Esophagus muscularis mucosa (tissue), 4 donors: ENCODE measurements around the gene MCF2L. TPM values are rescaled to one million over a fixed set of nuclear protein-coding genes. Genes with fewer than 3 reads are reported as not detected.
A peak's percentile ranks its signal among the peaks of the same experiment; 100 is the strongest.
"Not testable (repeated sequence)": the region's sequence is repeated elsewhere in the genome, so short reads cannot be mapped to it uniquely, and the experiment has no call there.

Experiments
- DNase-seq: peaks from one replicate; pipeline ENCODE4 v3.0.0-alpha.2; 2017; ENCODE audit errors: extremely low spot score
- H3K27ac ChIP-seq, 4 donors: fragments of 200-600 bp; sonication (generic); replicated peaks in 1 of 4; 1 replicate in 3 of 4; 2 replicates in 1 of 4; pipeline ENCODE4 v1.5.1; 2016 to 2019; ENCODE audit warnings: mild to moderate bottlenecking in 1 of 4
- H3K27me3 ChIP-seq, 4 donors: fragments of 200-600 bp; sonication (generic); one replicate each; pipeline versions ENCODE4 v1.5.1 to v1.6.0; 2016 to 2019
- H3K36me3 ChIP-seq, 4 donors: fragments of 200-600 bp; sonication (generic); one replicate each; pipeline ENCODE4 v1.5.1; 2016 to 2019
- H3K4me1 ChIP-seq, 4 donors: fragments of 200-600 bp; sonication (generic); one replicate each; pipeline ENCODE4 v1.5.1; 2016 to 2019
- H3K4me3 ChIP-seq, 4 donors: fragments of 200-600 bp; sonication (generic); 1 replicate in 2 of 4; 2 replicates in 2 of 4; pipeline ENCODE4 v1.5.1; 2016 to 2019; ENCODE audit warnings: mild to moderate bottlenecking in 4 of 4, moderate library complexity in 1 of 4
- H3K9me3 ChIP-seq, 4 donors: fragments of 200-600 bp; sonication (generic); 1 replicate in 3 of 4; 2 replicates in 1 of 4; pipeline ENCODE4 v1.5.1; 2016 to 2019
- EP300 ChIP-seq: sonication (generic); formaldehyde crosslinking; IDR thresholded peaks from one replicate; pipeline ENCODE4 v1.6.1; 2017; ENCODE audit warnings: antibody characterized with exemption
- POLR2A ChIP-seq: fragments of 450-650 bp; IDR thresholded peaks from one replicate; pipeline ENCODE4 v1.6.1; 2017; ENCODE audit warnings: antibody characterized with exemption, moderate library complexity, mild to moderate bottlenecking, low read depth
- POLR2AphosphoS5 ChIP-seq, 2 donors: sonication (generic); formaldehyde crosslinking; IDR thresholded peaks; one replicate each; pipeline ENCODE4 v1.6.1; 2017; ENCODE audit warnings: antibody characterized with exemption in 2 of 2
- WGBS: methylation state at CpG from one replicate; pipeline ENCODE4 v1.1.5; 2018; 5-methylcytosine and 5-hydroxymethylcytosine counted together
- intact Hi-C: fragments of 100-400 bp; cut with DNase I; formaldehyde crosslinking; loops from one replicate; pipeline ENCODE4 v1.15.1; 2023
- total RNA-seq, 4 donors: library from RNA; depleted of rRNA; stranded (reverse); fragments of >200 nt; gene quantifications; one replicate each; pipeline versions ENCODE4 v1.1.0 to v1.2.1, GENCODE V29; 2016
- TF ChIP-seq, protein P1 (sequence below), 3 experiments: fragments of 200-600 bp in 2 of 3; fragments of 450-650 bp in 1 of 3; sonication (generic) in 2 of 3; IDR thresholded peaks; one replicate each; pipeline ENCODE4 v1.5.1; 2017 to 2019; ENCODE audit warnings: antibody characterized with exemption in 3 of 3, mild to moderate bottlenecking in 2 of 3, moderate library complexity in 1 of 3

MCF2L gene
- total RNA-seq, 4 donors from 2014 or later = 14.5 to 38.6 (median 26.7) TPM

- peaks cover 6 to 53% (median 19%) of the 10 kb centered on the region in 4 donors for H3K27me3 ChIP-seq
- no peak for DNase-seq
- intact Hi-C loops = no loop called here
These were observed 137.8 kb downstream of the MCF2L start for GRCh38 chr13:113106711-113107351.

DNA sequence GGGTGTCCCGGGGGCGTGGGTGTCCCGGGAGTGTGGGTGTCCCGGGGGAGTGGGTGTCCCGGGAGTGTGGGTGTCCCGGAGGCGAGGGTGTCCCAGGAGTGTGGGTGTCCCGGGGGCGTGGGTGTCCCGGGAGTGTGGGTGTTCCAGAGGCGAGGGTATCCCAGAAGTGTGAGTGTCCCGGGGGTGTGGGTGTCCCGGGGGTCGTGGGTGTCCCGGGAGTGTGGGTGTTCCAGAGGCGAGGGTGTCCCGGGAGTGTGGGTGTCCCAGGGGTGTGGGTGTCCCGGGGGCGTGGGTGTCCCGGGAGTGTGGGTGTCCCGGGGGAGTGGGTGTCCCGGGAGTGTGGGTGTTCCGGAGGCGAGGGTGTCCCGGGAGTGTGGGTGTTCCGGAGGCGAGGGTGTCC lies 139.5 kb downstream of the MCF2L start:
- DNase-seq, H3K4me3 ChIP-seq, intact Hi-C loops, H3K9me3 ChIP-seq, H3K36me3 ChIP-seq, H3K27ac ChIP-seq: not testable (repeated sequence)
- WGBS = 96% methylated on average over 11 of the region's 27 CpGs
- Histone ChIP-seq H3K4me1 (peaks cover 12 to 20% (median 18%) of the 10 kb centered on the region in 4 donors), H3K27me3 (peaks cover 6 to 55% (median 19%) of the 10 kb centered on the region in 4 donors)

More at GRCh38 chr13:113106711-113107351, 137.8 kb downstream of the MCF2L start:
- no peak overlapping the region for H3K27ac ChIP-seq
- WGBS = 78% methylated on average over 15 of the region's 25 CpGs
- no peak for TF ChIP-seq POLR2AphosphoS5 (IDR thresholded peaks at IDR 0.05)
- TF ChIP-seq EP300 = no peak
- TF ChIP-seq, protein P1, sequence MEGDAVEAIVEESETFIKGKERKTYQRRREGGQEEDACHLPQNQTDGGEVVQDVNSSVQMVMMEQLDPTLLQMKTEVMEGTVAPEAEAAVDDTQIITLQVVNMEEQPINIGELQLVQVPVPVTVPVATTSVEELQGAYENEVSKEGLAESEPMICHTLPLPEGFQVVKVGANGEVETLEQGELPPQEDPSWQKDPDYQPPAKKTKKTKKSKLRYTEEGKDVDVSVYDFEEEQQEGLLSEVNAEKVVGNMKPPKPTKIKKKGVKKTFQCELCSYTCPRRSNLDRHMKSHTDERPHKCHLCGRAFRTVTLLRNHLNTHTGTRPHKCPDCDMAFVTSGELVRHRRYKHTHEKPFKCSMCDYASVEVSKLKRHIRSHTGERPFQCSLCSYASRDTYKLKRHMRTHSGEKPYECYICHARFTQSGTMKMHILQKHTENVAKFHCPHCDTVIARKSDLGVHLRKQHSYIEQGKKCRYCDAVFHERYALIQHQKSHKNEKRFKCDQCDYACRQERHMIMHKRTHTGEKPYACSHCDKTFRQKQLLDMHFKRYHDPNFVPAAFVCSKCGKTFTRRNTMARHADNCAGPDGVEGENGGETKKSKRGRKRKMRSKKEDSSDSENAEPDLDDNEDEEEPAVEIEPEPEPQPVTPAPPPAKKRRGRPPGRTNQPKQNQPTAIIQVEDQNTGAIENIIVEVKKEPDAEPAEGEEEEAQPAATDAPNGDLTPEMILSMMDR (IDR thresholded peaks at IDR 0.05) = no peak
- no peak for TF ChIP-seq POLR2A
- H3K4me1 ChIP-seq = peaks cover 12 to 20% (median 18%) of the 10 kb centered on the region in 4 donors
- no peak overlapping the region for H3K4me3 ChIP-seq
- no peaks in the 10 kb centered on the region for H3K9me3 ChIP-seq
- H3K36me3 ChIP-seq = no peaks in the 10 kb centered on the region

DNA sequence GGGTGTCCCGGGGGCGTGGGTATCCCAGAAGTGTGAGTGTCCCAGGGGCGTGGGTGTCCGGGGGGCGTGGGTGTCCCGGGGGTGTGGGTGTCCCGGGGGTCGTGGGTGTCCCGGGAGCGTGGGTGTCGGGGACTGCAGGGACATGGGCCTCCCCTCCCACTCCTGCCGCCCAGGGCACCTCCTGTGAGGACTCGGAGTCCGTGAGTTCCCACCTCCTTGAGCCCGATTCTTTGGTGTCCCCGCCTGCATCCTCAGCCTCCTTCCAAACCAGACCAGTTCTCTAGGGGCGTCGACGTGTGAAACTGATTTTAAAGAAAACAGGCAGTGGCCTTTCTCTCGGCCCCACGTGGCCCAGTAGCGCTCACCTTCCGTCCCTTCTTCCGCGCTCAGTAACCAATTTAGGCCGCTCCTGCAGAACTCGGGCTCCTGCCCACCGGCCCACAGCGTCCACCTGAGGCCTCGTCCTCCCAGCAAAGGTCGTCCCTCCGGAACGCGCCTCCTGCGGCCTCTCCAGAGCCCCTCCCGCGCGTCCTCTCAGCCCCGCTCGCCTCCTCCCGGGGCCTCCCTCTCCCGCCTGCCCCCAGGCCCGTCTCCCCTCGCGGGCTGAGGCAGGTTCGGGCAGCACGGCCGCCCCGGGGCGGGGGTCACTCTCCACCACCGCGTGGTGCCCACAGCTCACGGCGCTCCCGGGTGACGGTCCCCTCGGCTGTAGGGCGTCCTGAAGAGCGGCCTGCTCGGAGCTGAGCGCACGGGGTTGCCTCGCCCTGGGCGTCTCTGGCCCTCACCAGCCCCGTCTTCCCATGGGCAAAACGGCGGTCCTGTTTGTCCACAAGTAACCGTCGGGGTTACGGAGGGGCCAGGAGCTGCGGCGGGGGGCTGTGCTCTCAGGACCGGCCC lies 140.4 kb downstream of the MCF2L start:
- H3K4me1 ChIP-seq = peaks cover 12 to 20% (median 18%) of the 10 kb centered on the region in 4 donors
- DNase-seq = no peak
- peak overlapping the region; percentile 48 to 54 (median 51) for H3K4me3 ChIP-seq
- H3K9me3 ChIP-seq = no peaks in the 10 kb centered on the region
- H3K36me3 ChIP-seq = no peaks in the 10 kb centered on the region
- intact Hi-C loops = no loop called here
- 47% methylated on average over 43 of the region's 73 CpGs for WGBS
- H3K27ac ChIP-seq = no peak overlapping the region
- H3K27me3 ChIP-seq = peaks cover 6 to 47% (median 19%) of the 10 kb centered on the region in 4 donors
- TF ChIP-seq, protein P1 (IDR thresholded peaks at IDR 0.05) = no peak
- TF ChIP-seq POLR2A = no peak
- TF ChIP-seq POLR2AphosphoS5 (IDR thresholded peaks at IDR 0.05) = no peak
- no peak for TF ChIP-seq EP300

DNA sequence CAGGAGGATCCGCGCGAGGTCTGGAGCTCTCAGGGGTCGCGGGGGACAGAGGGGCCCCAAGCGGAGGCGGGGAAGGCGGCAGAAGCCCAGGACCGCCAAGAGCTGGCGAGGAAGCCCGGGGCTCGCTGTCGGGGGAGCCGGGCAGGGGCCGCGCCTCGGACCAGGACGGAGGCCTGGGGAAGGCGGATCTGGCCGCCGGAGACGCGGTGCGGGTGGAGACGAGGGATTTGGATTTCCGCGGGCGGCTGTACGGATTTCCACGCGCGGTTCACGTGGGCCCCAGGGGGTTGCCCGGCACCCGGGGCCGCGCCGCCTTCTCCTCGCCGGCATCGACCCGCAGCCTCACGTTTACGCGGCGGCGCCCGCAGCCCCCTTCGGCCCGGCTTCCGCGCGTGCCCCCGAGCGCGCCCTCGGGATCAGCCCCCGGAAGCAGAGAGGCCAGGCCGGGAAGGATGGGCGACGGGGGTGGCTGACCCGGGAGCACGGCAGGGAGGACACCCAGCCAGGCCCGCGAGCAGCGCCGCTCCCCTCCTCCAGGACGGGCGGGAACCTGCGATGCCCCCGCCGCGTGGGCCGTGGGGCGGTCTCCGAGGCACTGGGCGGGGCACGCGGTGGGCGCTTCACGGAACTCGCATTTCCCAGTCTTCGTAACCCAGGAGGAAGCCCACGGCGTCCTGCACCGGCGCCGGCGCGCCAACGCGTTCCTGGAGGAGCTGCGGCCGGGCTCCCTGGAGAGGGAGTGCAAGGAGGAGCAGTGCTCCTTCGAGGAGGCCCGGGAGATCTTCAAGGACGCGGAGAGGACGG lies 141.2 kb downstream of the MCF2L start:
- intact Hi-C loops = no loop called here
- Histone ChIP-seq H3K4me1 (peaks cover 12 to 20% (median 18%) of the 10 kb centered on the region in 4 donors), H3K9me3 (no peaks in the 10 kb centered on the region), H3K4me3 (peak overlapping the region; percentile 48 to 54 (median 51)), H3K27ac (no peak overlapping the region), H3K27me3 (peaks cover 6 to 43% (median 19%) of the 10 kb centered on the region in 4 donors), H3K36me3 (no peaks in the 10 kb centered on the region)
- DNase-seq = no peak
- WGBS = under 1% methylated on average over 38 of the region's 99 CpGs
- TF ChIP-seq POLR2A = no peak

GRCh38 chr13:113110852-113111315 lies 141.9 kb downstream of the MCF2L start:
- Histone ChIP-seq H3K27me3 (peaks cover 6 to 40% (median 19%) of the 10 kb centered on the region in 4 donors), H3K36me3 (no peaks in the 10 kb centered on the region)

GRCh38 chr13:113111821-113112220 lies 142.8 kb downstream of the MCF2L start:
- Histone ChIP-seq H3K27me3 (peaks cover 6 to 34% (median 19%) of the 10 kb centered on the region in 4 donors), H3K4me1 (peaks cover 12 to 20% (median 18%) of the 10 kb centered on the region in 4 donors)
- intact Hi-C loops, H3K27ac ChIP-seq, DNase-seq, H3K36me3 ChIP-seq, H3K9me3 ChIP-seq, H3K4me3 ChIP-seq: not testable (repeated sequence)
- 77% methylated on average over 5 of the region's 5 CpGs for WGBS

More at GRCh38 chr13:113110852-113111315, 141.9 kb downstream of the MCF2L start:
- no peak for TF ChIP-seq POLR2AphosphoS5 (IDR thresholded peaks at IDR 0.05)
- TF ChIP-seq, protein P1 (IDR thresholded peaks at IDR 0.05) = no peak
- no peak for TF ChIP-seq EP300
- no peak for TF ChIP-seq POLR2A
- H3K4me1 ChIP-seq = peaks cover 12 to 20% (median 18%) of the 10 kb centered on the region in 4 donors
- no peak for DNase-seq
- no peaks in the 10 kb centered on the region for H3K9me3 ChIP-seq
- 25% methylated on average over 4 of the region's 49 CpGs for WGBS
- intact Hi-C loops = no loop called here
- H3K4me3 ChIP-seq = peak overlapping the region; percentile 48 to 54 (median 51)
- H3K27ac ChIP-seq = no peak overlapping the region

GRCh38 chr13:113112475-113112874 lies 143.5 kb downstream of the MCF2L start:
- peaks cover 6 to 32% (median 19%) of the 10 kb centered on the region in 4 donors for H3K27me3 ChIP-seq
- intact Hi-C loops, H3K36me3 ChIP-seq, H3K27ac ChIP-seq, H3K9me3 ChIP-seq, DNase-seq, H3K4me3 ChIP-seq: not testable (repeated sequence)
- WGBS = 64% methylated on average over 1 of the region's 1 CpG
- H3K4me1 ChIP-seq = peaks cover 12 to 20% (median 18%) of the 10 kb centered on the region in 4 donors
